HG03439 (cell line): ENCODE measurements around the gene ZNF385A.
"Not testable (repeated sequence)": the region's sequence is repeated elsewhere in the genome, so short reads cannot be mapped to it uniquely, and the experiment has no call there.

Source experiments
- ATAC-seq: cut with Tn5 transposase; IDR thresholded peaks from one replicate; pipeline ENCODE4 v1.9.1; 2021; ENCODE audit warnings: mild to moderate bottlenecking, moderate library complexity; ENCODE audit not compliant: unreplicated experiment

Gene ZNF385A

GRCh38 chr12:54358191-54358944 lies 26.2 kb downstream of the ZNF385A start:
- ATAC-seq = no peak

GRCh38 chr12:54357506-54358190 lies 26.9 kb downstream of the ZNF385A start:
- ATAC-seq = no peak

- ATAC-seq = no peak
Measured at GRCh38 chr12:54356951-54357356, 27.6 kb downstream of the ZNF385A start.

GRCh38 chr12:54356228-54356627 lies 28.3 kb downstream of the ZNF385A start:
- no peak for ATAC-seq

DNA sequence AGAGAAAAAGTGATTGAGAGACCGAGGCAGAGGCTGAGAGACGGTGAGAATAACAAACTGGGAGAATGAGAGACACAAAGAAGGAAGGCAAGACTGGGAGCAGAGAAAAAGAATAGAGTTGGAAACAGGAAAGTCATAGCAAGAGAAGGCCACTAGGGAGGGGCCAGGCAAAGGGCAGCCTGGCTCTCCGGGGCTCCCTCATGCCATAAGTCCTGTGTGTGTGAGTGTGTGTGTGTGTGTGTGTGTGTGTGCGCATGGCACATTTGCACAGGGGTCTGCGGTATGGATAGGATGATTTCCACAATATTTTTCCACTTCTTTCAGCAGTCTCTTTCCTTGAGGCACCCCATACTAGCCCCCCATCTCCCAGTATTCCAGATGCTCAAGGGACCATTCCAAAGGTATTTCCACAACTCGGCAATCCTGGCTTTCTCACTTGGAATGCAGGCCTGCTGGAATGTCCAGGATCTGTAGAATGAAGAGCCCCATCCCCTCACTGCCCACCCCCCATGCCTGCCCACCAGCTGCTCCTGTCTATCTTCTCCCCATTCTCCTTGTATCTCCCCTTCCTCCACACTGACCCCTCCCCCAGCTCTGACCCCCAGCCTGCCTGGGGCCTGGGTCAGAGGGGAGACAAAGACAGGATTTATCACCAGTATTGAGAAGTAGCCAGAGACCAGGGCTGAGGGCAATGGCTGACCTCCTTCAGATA lies 29.3 kb downstream of the ZNF385A start:
- ATAC-seq = no peak

DNA sequence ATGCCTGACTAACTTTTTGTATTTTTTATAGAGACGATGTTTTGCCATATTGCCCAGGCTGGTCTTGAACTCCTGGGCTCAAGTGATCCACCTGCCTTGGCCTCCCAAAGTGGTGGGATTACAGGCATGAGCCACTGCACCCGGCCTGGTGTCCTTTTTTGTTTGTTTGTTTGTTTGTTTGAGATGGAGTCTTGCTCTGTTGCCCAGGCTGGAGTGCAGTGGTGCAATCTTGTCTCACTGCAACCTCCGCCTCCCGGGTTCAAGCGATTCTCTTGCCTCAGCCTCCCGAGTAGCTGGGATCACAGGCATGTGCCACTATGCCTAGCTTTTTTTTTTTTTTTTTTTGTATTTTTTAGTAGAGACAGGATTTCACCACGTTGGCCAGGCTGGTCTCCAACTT lies 30.3 kb downstream of the ZNF385A start:
- not testable (repeated sequence) for ATAC-seq

GRCh38 chr12:54352891-54353874 lies 31.4 kb downstream of the ZNF385A start:
- ATAC-seq = no peak

DNA sequence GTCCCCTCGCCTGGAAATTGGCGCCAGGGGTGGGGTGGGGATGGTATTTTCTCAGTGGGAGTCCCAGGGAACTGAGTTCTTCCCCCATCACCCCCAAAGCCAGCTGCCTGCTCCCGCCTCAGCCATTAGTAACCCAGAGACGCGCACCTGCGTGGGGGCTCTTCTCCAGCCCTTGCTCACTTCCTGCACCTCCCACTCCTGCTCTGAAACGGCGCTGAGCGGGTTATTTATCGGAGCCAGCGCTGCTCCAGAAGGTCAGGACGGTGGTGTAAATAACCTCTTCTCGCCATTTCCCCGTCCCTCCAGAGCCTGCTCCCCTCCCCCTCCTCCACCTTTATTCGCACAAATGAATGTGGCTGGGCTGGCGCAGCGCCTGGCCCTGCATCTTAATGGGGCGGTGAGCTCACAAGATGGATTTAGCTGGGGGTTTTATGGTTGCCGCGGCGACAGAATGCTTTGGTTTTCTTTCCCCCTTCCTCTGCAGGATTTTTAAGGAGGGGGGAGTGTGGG lies 32.5 kb downstream of the ZNF385A start:
- no peak for ATAC-seq

DNA sequence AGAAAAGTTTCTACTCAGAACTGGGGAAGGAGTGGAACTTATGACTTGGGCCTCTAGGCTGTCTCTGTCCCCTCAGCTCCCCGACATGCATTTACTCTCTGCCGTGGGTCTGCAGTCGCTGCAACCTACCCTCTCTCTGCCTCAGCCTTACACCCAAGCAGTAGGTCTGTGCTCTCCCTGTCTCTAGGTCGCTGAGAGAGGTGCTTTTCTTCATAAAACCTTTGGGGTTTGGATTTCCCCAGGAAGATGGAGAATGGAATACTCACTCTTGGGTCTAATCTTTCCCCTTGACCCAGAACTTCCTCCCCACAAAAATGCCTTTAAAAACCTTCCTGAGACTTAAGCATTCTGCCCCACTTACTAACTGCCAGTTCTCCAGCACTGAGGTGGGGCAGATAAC lies 33.2 kb downstream of the ZNF385A start:
- no peak for ATAC-seq

- no peak for ATAC-seq
Measured at GRCh38 chr12:54350743-54351142, 33.8 kb downstream of the ZNF385A start.

DNA sequence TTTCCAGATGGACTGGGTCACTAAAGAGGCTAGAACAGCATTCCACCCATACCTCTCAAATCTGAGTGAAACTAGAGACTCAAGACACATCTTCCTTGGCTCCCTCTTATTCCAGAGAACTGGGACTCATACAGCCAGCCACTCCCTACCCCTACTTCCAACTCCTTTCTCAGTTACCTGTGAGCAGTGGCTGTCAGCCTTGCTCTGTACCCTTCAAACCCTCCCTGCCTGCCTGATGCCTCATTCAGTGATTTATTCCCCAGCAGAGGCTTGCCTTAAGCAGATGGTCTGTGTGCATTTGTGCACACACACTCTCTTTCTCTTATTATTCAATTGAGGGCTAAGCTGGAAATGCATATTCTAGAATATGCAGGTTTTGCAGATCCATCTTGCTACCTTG lies 34.9 kb downstream of the ZNF385A start:
- no peak for ATAC-seq

DNA sequence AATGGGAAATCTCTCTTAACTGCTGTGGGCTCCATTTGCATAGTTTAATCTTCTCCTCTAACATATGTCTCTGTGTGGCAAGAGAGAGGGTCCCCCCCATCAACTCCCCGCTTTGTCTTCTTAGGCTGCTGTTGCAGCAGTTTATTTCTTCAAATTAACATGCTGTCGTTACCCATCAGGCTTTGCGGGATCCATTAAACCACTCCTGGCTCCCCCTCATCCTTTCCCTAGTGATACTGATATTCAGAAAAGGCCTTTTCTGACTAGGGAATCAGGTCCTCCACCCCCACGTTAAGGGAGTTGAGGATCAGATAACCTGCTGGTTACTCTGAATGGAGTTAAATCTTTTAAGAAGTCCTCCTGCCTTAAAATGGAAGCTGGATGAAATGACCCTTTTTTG lies 35.5 kb downstream of the ZNF385A start:
- ATAC-seq = no peak

DNA sequence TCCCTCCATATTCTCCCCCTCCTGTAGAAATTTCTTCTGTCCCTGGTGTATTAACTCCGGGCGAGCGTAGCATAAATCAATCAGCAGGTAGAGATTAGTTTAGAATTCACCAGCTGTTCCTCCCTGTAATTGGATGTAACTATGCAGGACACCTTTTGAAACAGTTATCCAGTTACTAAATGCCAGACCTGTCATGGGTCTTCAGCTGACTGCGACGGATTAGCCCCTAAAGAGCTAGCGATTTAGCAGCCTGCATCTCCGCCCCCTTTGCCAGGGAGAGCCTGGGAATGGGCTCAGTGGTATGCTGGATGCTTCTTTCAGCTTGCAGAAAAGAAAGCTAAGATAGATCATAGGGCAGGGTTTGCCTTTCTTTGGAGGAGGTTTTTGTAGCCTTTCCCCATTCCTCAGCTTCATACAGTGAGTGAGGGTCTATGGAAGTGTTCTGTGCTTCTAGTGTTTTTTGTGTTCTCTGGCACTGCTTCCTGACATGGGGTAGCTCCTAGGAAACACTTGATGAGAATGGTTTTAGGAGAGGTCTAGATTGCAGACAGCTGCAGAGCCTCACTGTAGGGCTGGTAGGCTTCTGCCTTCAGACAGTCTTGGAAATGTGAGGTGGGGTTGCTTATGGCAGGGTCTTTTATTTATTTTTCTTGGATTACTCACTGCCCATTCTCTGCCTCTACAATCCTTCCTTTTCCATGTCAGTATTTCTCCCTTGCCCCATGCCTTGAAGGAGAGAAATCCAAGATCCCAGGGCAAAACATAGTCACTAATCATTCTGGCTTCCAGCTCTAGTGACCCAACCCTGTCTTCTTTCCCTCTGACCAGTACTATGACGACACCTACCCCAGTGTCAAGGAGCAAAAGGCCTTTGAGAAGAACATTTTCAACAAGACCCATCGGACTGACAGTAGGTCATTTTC lies 42.9 kb downstream of the ZNF385A start:
- no peak for ATAC-seq

GRCh38 chr12:54340846-54341245 lies 43.7 kb downstream of the ZNF385A start:
- no peak for ATAC-seq

DNA sequence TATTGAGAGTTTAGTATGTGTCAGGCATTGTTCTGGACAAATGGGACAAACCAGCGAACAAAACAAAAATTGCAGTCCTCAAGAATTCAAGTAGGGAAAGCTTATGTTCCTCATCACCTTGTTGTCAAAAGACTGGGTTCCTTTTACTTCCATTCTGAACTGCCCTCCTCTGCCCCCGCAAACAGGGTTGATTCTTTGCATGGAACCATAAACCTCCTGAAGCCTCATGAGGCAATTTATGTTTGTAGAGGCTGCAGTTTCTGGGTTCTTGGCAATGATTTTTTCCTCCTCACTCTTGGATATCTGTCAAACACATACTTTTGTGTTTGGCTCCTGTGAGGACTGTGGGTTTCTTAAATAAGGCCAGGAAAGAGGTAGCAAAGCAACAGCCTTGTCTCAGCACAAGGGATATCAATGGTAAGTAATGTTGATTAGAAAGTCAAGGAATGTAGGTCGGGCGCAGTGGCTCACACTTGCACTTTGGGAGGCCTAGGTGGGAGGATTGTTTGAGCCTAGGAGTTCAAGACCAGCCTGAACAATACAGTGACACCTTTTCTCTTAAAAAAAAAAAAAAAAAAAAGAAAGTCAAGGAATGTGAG lies 45.7 kb downstream of the ZNF385A start:
- ATAC-seq = no peak

DNA sequence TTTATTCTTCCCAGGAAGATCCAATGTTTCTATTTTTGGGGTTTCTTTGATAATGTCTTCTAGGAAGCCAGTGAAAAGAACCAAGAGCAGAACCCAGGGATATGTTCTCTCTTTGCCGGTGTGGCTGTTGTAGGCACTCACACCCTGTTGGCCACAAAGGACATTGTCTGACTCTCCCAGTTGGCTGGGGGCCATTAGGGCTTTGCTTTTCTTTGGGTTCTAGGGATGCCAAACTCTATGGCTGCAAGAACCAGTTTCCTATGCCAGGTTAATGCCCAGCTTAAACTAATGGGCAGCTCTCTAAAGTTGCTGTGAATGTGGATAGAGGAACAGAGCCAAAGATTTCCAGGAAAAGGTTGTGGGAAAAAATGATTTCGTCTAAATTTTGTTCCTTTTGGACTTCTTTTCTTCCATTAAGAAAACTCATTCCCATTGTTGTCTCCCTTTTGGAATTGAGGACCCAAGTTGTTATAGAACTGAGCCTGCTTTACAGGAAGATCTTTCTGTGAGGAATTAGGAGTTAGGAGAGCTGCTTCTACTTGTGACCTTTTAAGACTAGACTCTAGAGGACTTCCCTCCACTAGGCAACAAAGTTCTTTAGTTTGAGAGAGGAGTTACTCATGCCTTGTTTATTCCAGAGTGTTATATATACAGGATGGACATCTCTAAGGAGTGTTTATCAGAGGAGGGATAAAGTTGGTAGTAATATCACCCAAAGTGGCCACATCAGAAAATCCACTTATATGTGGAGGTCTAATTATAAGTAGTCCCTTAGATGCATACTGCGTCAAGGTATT lies 46.5 kb downstream of the ZNF385A start:
- no peak for ATAC-seq

- no peak for ATAC-seq
Measured at GRCh38 chr12:54337280-54337842, 47.2 kb downstream of the ZNF385A start.
